GM10266 (cell line): Measurements from ENCODE around the gene AGBL3.

ENCODE experiments used
- DNase-seq: peaks from one replicate; pipeline ENCODE4 v3.0.0; 2012; ENCODE audit errors: extremely low spot score
- CTCF ChIP-seq: IDR thresholded peaks from 2 replicates; pipeline ENCODE4 v1.5.1; 2012; ENCODE audit warnings: mild to moderate bottlenecking, low read depth; ENCODE audit not compliant: control insufficient read depth, insufficient read depth; ENCODE audit errors: missing control alignments

The AGBL3 gene

DNA sequence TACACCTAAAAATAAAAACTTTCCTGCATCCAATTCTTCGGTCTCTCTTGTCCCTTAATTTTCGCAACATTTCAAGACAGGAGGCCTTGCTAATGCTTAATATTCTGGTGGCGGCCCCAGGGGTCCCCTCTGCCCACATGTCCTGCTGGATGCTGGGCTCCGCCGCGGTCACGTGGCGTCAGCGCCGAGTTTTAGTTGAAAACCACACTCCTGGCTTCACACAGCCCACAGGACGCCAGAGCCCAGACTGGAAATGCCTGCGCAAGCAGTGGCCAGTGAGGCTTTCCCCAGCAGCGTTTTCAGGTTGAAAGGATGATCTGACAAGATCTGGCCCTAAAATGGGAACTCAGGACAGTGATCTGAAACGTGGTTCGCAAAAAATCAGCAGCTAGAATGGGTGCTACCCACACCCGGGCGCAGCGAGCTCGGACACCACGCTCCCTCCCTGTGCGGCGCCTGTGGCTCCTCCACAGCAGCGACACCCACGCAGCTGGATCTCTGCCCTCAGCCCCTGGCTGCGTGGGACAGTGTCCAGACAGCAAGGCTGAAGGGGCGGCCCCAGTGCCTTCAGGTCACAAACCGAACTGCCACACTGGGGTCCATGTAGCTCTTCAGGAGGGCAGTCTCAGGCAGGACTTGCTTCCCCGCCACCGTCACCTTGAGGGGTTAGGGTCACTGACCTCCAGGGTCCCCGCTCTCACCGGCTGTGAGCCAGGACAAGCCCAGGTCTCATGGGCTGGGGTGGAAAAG lies 195.8 kb downstream of the AGBL3 start:
- no peak for TF ChIP-seq CTCF
- DNase-seq: no peak

- DNase-seq: no peak
- no peak for TF ChIP-seq CTCF
These were observed 197.2 kb downstream of the AGBL3 start for GRCh38 chr7:135183478-135183877.

GRCh38 chr7:135184254-135184841 lies 198.0 kb downstream of the AGBL3 start:
- TF ChIP-seq CTCF: no peak
- no peak for DNase-seq
